GM06990 (cell line): ENCODE data around the gene KCNH3.

Source experiments
- DNase-seq: peaks from one replicate; pipeline ENCODE4 v3.0.0-alpha.2; 2011; ENCODE audit not compliant: insufficient read length; ENCODE audit errors: extremely low read depth
- H3K27me3 ChIP-seq: replicated peaks from 2 replicates; pipeline ENCODE4 v1.6.0; 2011; ENCODE audit warnings: low read length; ENCODE audit not compliant: control insufficient read depth, insufficient read depth
- H3K36me3 ChIP-seq: 2 replicates; pipeline ENCODE4 v1.5.1; 2011; ENCODE audit warnings: low read length; ENCODE audit not compliant: control insufficient read depth, insufficient read depth
- H3K4me3 ChIP-seq: replicated peaks from 2 replicates; pipeline ENCODE4 v1.5.1; 2011; ENCODE audit warnings: low read depth, mild to moderate bottlenecking, control low read depth, low read length
- TF ChIP-seq, protein P1 (sequence below): IDR thresholded peaks from 2 replicates; pipeline ENCODE4 v1.5.1; 2011; ENCODE audit warnings: low read length, control low read depth, mild to moderate bottlenecking, inconsistent platforms; ENCODE audit not compliant: insufficient read depth, poor library complexity, severe bottlenecking

Gene KCNH3

GRCh38 chr12:49519574-49519936, 19.3 kb upstream of the KCNH3 start:
- TF ChIP-seq, protein P1, sequence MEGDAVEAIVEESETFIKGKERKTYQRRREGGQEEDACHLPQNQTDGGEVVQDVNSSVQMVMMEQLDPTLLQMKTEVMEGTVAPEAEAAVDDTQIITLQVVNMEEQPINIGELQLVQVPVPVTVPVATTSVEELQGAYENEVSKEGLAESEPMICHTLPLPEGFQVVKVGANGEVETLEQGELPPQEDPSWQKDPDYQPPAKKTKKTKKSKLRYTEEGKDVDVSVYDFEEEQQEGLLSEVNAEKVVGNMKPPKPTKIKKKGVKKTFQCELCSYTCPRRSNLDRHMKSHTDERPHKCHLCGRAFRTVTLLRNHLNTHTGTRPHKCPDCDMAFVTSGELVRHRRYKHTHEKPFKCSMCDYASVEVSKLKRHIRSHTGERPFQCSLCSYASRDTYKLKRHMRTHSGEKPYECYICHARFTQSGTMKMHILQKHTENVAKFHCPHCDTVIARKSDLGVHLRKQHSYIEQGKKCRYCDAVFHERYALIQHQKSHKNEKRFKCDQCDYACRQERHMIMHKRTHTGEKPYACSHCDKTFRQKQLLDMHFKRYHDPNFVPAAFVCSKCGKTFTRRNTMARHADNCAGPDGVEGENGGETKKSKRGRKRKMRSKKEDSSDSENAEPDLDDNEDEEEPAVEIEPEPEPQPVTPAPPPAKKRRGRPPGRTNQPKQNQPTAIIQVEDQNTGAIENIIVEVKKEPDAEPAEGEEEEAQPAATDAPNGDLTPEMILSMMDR, result no peak
- no peaks in the 10 kb centered on the region for H3K27me3 ChIP-seq
- DNase-seq, result no peak
- H3K4me3 ChIP-seq, result no peak overlapping the region
- H3K36me3 ChIP-seq, result peaks cover 6% of the 10 kb centered on the region

- TF ChIP-seq, protein P1, result no peak
- Histone ChIP-seq H3K4me3 (no peak overlapping the region), H3K27me3 (no peaks in the 10 kb centered on the region), H3K36me3 (peaks cover 10% of the 10 kb centered on the region)
- no peak for DNase-seq
Measured at GRCh38 chr12:49521389-49521788, 17.4 kb upstream of the KCNH3 start.

GRCh38 chr12:49524660-49525324, 14.0 kb upstream of the KCNH3 start:
- DNase-seq, result no peak
- TF ChIP-seq, protein P1, result no peak
- H3K27me3 ChIP-seq, result no peaks in the 10 kb centered on the region
- H3K4me3 ChIP-seq, result no peak overlapping the region
- H3K36me3 ChIP-seq, result peaks cover 14% of the 10 kb centered on the region

DNA sequence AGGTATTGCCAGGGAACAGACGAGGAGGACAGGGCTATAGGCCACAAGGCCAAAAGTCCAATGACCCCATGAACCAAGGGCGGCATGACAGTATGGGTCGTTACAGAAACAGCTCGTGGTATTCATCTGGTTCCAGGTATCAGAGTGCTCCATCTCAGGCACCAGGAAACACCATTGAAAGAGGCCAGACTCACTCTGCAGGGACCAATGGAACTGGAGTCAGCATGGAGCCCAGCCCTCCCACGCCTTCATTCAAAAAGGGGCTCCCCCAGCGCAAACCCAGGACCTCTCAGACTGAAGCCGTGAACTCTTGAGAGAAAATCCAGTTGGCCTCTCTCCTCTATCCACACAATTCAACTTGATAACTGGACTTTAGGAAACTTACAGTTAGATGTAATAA, 12.9 kb upstream of the KCNH3 start:
- TF ChIP-seq, protein P1, result no peak
- H3K36me3 ChIP-seq, result peaks cover 14% of the 10 kb centered on the region
- no peak for DNase-seq

DNA sequence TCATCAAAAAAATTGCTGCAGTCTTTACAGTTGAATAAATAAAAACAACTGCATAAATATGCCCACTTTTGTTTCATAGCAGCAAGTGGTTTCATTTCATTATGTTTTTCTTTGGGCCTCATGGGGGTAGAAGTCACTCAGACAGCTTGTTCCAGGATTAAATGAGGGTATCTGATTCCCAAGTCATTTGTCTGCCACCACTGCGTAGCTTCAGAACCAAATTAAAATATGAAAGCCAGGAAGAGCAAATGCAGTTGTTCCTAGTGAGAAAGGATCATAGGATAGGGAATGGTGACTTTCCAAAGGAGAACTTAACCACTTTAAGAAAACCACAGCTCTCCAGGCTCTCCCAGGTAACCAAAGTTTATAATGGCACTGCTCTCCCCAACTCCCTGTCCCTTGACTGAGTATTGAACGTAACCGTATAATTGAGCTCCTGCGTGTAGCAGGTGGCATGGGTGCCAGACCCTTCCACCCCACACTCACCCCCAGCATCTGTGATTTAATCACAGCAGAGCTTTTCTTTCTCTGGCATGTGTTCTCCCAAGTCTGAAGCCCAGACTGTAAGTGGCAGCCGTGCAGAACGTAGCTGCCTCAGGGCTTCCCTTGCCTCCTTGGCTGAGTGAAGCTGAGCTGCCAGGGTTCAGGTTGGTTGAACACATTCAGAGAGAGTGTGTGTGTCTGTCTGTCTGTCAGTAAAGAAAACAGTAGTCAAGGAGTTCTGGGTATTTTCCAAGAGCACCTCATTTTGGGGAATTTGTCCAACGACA, 11.3 kb upstream of the KCNH3 start:
- Histone ChIP-seq H3K27me3 (no peaks in the 10 kb centered on the region), H3K36me3 (peaks cover 14% of the 10 kb centered on the region), H3K4me3 (no peak overlapping the region)
- DNase-seq, result no peak
- TF ChIP-seq, protein P1, result no peak

More for the DNA sequence above, 12.9 kb upstream of the KCNH3 start:
- Histone ChIP-seq H3K27me3 (no peaks in the 10 kb centered on the region), H3K4me3 (no peak overlapping the region)
